ENCODE results near the gene LRP1. TPM values are rescaled to one million over a fixed set of nuclear protein-coding genes. Genes with fewer than 3 reads are reported as not detected.

LRP1 gene
- total and polyA plus RNA-seq, 2 of the 13 experiments (the other 11 are each of a cell fraction or from before 2014, with no cell fraction given): 14.7 to 30.8 TPM

DNA sequence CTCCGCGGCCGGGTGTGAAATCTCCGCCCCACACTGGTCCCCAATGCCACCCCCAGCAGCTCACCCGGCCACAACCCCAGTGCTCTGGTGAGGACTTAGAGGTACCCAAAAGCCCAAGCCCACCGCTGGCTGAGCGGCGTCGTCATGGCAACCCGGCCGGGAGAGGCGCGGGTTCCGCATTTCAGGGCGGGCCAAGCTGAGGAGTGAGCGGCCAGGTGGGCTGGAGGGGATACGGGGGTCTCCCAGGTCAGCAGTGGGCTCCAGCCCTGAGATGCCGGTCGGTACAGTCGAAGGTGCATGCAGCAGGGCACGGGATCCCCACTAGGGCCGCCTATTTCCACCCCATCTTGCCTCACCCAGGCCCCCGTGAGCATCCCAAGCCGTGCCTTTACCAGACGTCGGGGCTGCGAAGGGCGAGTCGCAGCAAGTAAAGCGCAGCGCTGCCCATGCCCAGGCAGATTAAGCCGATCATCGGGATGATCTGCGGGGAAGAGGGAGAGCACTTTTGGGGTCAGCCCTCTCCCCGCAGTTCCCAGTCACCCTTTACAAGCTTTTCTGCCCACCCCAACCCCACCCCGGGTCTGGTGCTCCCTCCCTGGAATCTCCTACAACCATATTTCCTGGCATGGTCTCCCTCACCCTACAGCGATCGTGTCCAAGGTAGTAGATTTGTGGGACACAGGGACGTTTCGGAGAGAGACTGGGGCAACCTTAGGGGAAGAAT lies 108.1 kb downstream of the LRP1 start (continued):
- TF ChIP-seq, protein P1, sequence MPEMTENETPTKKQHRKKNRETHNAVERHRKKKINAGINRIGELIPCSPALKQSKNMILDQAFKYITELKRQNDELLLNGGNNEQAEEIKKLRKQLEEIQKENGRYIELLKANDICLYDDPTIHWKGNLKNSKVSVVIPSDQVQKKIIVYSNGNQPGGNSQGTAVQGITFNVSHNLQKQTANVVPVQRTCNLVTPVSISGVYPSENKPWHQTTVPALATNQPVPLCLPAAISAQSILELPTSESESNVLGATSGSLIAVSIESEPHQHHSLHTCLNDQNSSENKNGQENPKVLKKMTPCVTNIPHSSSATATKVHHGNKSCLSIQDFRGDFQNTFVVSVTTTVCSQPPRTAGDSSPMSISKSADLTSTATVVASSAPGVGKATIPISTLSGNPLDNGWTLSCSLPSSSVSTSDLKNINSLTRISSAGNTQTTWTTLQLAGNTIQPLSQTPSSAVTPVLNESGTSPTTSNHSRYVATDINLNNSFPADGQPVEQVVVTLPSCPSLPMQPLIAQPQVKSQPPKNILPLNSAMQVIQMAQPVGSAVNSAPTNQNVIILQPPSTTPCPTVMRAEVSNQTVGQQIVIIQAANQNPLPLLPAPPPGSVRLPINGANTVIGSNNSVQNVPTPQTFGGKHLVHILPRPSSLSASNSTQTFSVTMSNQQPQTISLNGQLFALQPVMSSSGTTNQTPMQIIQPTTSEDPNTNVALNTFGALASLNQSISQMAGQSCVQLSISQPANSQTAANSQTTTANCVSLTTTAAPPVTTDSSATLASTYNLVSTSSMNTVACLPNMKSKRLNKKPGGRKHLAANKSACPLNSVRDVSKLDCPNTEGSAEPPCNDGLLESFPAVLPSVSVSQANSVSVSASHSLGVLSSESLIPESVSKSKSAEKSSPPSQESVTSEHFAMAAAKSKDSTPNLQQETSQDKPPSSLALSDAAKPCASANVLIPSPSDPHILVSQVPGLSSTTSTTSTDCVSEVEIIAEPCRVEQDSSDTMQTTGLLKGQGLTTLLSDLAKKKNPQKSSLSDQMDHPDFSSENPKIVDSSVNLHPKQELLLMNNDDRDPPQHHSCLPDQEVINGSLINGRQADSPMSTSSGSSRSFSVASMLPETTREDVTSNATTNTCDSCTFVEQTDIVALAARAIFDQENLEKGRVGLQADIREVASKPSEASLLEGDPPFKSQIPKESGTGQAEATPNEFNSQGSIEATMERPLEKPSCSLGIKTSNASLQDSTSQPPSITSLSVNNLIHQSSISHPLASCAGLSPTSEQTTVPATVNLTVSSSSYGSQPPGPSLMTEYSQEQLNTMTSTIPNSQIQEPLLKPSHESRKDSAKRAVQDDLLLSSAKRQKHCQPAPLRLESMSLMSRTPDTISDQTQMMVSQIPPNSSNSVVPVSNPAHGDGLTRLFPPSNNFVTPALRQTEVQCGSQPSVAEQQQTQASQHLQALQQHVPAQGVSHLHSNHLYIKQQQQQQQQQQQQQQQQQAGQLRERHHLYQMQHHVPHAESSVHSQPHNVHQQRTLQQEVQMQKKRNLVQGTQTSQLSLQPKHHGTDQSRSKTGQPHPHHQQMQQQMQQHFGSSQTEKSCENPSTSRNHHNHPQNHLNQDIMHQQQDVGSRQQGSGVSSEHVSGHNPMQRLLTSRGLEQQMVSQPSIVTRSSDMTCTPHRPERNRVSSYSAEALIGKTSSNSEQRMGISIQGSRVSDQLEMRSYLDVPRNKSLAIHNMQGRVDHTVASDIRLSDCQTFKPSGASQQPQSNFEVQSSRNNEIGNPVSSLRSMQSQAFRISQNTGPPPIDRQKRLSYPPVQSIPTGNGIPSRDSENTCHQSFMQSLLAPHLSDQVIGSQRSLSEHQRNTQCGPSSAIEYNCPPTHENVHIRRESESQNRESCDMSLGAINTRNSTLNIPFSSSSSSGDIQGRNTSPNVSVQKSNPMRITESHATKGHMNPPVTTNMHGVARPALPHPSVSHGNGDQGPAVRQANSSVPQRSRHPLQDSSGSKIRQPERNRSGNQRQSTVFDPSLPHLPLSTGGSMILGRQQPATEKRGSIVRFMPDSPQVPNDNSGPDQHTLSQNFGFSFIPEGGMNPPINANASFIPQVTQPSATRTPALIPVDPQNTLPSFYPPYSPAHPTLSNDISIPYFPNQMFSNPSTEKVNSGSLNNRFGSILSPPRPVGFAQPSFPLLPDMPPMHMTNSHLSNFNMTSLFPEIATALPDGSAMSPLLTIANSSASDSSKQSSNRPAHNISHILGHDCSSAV (CRISPR knock-in tag; IDR thresholded peaks at IDR 0.05; ENCODE audit: borderline replicate concordance): no peak
- TF ChIP-seq ZNF703 (CRISPR knock-in tag; IDR thresholded peaks at IDR 0.05; ENCODE audit: borderline replicate concordance) (no peak), RBM22 (optimal IDR thresholded peaks at IDR 0.05; ENCODE audit: low read length) (peak; percentile 12), HOXA3 (CRISPR knock-in tag; IDR thresholded peaks at IDR 0.05) (no peak), RFX1 (IDR thresholded peaks at IDR 0.05) (peak; percentile 43; the same call in 1 of the 2 replicates), ZSCAN25 (CRISPR knock-in tag; IDR thresholded peaks at IDR 0.05) (no peak), TAF15 (IDR thresholded peaks at IDR 0.05; ENCODE audit: low read depth, low read length, poor library complexity, severe bottlenecking) (no peak), ZNF430 (CRISPR knock-in tag; IDR thresholded peaks at IDR 0.05) (no peak), SMYD3 (CRISPR knock-in tag; IDR thresholded peaks at IDR 0.05) (no peak), RFX5 (IDR thresholded peaks at IDR 0.05; ENCODE audit: low read depth, low read length) (no peak), NR2F2 (IDR thresholded peaks at IDR 0.05; ENCODE audit: borderline replicate concordance, low read depth) (no peak)
- TF ChIP-seq, protein P2, sequence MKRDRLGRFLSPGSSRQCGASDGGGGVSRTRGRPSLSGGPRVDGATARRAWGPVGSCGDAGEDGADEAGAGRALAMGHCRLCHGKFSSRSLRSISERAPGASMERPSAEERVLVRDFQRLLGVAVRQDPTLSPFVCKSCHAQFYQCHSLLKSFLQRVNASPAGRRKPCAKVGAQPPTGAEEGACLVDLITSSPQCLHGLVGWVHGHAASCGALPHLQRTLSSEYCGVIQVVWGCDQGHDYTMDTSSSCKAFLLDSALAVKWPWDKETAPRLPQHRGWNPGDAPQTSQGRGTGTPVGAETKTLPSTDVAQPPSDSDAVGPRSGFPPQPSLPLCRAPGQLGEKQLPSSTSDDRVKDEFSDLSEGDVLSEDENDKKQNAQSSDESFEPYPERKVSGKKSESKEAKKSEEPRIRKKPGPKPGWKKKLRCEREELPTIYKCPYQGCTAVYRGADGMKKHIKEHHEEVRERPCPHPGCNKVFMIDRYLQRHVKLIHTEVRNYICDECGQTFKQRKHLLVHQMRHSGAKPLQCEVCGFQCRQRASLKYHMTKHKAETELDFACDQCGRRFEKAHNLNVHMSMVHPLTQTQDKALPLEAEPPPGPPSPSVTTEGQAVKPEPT (CRISPR knock-in tag; IDR thresholded peaks at IDR 0.05; ENCODE audit: low read depth): no peak
- TF ChIP-seq, protein P3, sequence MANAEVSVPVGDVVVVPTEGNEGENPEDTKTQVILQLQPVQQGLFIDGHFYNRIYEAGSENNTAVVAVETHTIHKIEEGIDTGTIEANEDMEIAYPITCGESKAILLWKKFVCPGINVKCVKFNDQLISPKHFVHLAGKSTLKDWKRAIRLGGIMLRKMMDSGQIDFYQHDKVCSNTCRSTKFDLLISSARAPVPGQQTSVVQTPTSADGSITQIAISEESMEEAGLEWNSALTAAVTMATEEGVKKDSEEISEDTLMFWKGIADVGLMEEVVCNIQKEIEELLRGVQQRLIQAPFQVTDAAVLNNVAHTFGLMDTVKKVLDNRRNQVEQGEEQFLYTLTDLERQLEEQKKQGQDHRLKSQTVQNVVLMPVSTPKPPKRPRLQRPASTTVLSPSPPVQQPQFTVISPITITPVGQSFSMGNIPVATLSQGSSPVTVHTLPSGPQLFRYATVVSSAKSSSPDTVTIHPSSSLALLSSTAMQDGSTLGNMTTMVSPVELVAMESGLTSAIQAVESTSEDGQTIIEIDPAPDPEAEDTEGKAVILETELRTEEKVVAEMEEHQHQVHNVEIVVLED (CRISPR knock-in tag; IDR thresholded peaks at IDR 0.05; ENCODE audit: borderline replicate concordance): no peak
- TF ChIP-seq, protein P4, sequence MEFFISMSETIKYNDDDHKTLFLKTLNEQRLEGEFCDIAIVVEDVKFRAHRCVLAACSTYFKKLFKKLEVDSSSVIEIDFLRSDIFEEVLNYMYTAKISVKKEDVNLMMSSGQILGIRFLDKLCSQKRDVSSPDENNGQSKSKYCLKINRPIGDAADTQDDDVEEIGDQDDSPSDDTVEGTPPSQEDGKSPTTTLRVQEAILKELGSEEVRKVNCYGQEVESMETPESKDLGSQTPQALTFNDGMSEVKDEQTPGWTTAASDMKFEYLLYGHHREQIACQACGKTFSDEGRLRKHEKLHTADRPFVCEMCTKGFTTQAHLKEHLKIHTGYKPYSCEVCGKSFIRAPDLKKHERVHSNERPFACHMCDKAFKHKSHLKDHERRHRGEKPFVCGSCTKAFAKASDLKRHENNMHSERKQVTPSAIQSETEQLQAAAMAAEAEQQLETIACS (CRISPR knock-in tag; IDR thresholded peaks at IDR 0.05): no peak
- TF ChIP-seq, protein P5, sequence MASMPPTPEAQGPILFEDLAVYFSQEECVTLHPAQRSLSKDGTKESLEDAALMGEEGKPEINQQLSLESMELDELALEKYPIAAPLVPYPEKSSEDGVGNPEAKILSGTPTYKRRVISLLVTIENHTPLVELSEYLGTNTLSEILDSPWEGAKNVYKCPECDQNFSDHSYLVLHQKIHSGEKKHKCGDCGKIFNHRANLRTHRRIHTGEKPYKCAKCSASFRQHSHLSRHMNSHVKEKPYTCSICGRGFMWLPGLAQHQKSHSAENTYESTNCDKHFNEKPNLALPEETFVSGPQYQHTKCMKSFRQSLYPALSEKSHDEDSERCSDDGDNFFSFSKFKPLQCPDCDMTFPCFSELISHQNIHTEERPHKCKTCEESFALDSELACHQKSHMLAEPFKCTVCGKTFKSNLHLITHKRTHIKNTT (CRISPR knock-in tag; IDR thresholded peaks at IDR 0.05): no peak

Measured in HepG2 (cell line).